ENCODE results near the gene VPS18.

DNA sequence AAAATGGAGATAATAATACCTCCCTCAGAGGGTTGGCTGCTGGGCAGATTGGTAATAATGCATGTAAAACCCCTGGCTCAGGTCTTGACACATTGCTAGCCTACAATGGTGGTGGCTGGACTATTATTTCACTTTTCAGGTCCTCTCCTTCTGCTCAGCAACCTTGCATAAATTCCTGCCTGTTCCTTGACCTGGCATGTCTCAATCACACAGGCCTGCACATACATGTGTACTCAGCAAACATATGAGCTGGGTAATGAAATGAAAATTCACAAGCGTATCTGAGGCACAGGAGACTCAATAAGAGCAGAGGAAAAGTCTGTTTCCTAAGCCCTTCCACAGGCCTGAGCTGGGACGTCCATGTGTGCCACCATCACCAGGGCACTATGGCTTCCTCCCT, 17.4 kb downstream of the VPS18 start:
- no peak for TF ChIP-seq POLR2A (IDR thresholded peaks at IDR 0.05; ENCODE audit: low read length)
- TF ChIP-seq GATA1 (IDR thresholded peaks at IDR 0.05; ENCODE audit: low read depth, low read length) = no peak
